ENCODE results near the gene INPP5J.
A peak's percentile ranks its signal among the peaks of the same experiment; 100 is the strongest.

GRCh38 chr22:31104869-31105268 is 17.9 kb upstream of the INPP5J start:
- TF ChIP-seq, protein P1, sequence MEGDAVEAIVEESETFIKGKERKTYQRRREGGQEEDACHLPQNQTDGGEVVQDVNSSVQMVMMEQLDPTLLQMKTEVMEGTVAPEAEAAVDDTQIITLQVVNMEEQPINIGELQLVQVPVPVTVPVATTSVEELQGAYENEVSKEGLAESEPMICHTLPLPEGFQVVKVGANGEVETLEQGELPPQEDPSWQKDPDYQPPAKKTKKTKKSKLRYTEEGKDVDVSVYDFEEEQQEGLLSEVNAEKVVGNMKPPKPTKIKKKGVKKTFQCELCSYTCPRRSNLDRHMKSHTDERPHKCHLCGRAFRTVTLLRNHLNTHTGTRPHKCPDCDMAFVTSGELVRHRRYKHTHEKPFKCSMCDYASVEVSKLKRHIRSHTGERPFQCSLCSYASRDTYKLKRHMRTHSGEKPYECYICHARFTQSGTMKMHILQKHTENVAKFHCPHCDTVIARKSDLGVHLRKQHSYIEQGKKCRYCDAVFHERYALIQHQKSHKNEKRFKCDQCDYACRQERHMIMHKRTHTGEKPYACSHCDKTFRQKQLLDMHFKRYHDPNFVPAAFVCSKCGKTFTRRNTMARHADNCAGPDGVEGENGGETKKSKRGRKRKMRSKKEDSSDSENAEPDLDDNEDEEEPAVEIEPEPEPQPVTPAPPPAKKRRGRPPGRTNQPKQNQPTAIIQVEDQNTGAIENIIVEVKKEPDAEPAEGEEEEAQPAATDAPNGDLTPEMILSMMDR (IDR thresholded peaks at IDR 0.05; ENCODE audit: poor library complexity), result peak; percentile 40
- no peak for TF ChIP-seq EZH2 (IDR thresholded peaks at IDR 0.05; ENCODE audit: borderline replicate concordance)

Measured in hepatocyte (in vitro differentiated cells).